ENCODE data around the gene RAE1.

The RAE1 gene

GRCh38 chr20:57394121-57395082, 43.3 kb downstream of the RAE1 start:
- Histone ChIP-seq H3K9ac (ENCODE audit: low read depth in 1 of 2, low read length in 2 of 2) (peak overlapping the region in 1 of 2 donors; percentile 41), H3K36me3 (ENCODE audit: control insufficient read depth in 2 of 2, insufficient read depth in 2 of 2, low read length in 2 of 2) (peaks cover 18 to 38% of the 10 kb centered on the region in 2 donors), H3K9me3 (ENCODE audit: control insufficient read depth in 2 of 2, low read length in 2 of 2) (no peaks in the 10 kb centered on the region), H3K4me1 (ENCODE audit: control insufficient read depth in 2 of 2, insufficient read depth in 2 of 2, low read length in 2 of 2) (peaks cover 61 to 72% of the 10 kb centered on the region in 2 donors), H3K4me3 (ENCODE audit: low read length in 2 of 2) (peak overlapping the region in 1 of 2 donors; percentile 79), H3K27ac (ENCODE audit: low read depth in 2 of 2, low read length in 2 of 2) (peak overlapping the region; percentile 25 to 32), H3K27me3 (ENCODE audit: control insufficient read depth in 2 of 2, insufficient read depth in 2 of 2, low read length in 2 of 2) (no peaks in the 10 kb centered on the region)

- Histone ChIP-seq H3K36me3 (ENCODE audit: control insufficient read depth in 2 of 2, insufficient read depth in 2 of 2, low read length in 2 of 2) (peaks cover 21 to 44% of the 10 kb centered on the region in 2 donors), H3K27me3 (ENCODE audit: control insufficient read depth in 2 of 2, insufficient read depth in 2 of 2, low read length in 2 of 2) (no peaks in the 10 kb centered on the region), H3K27ac (ENCODE audit: low read depth in 2 of 2, low read length in 2 of 2) (peak overlapping the region in 1 of 2 donors; percentile 28), H3K9ac (ENCODE audit: low read depth in 1 of 2, low read length in 2 of 2) (no peak overlapping the region), H3K4me1 (ENCODE audit: control insufficient read depth in 2 of 2, insufficient read depth in 2 of 2, low read length in 2 of 2) (peaks cover 62 to 73% of the 10 kb centered on the region in 2 donors), H3K9me3 (ENCODE audit: control insufficient read depth in 2 of 2, low read length in 2 of 2) (no peaks in the 10 kb centered on the region), H3K4me3 (ENCODE audit: low read length in 2 of 2) (no peak overlapping the region)
Measured at GRCh38 chr20:57395111-57395966, 44.3 kb downstream of the RAE1 start.

- H3K4me3 ChIP-seq (ENCODE audit: low read length in 2 of 2): peak overlapping the region in 1 of 2 donors; percentile 3
- H3K36me3 ChIP-seq (ENCODE audit: control insufficient read depth in 2 of 2, insufficient read depth in 2 of 2, low read length in 2 of 2): peaks cover 31 to 53% of the 10 kb centered on the region in 2 donors
- no peaks in the 10 kb centered on the region for H3K9me3 ChIP-seq (ENCODE audit: control insufficient read depth in 2 of 2, low read length in 2 of 2)
- no peaks in the 10 kb centered on the region for H3K27me3 ChIP-seq (ENCODE audit: control insufficient read depth in 2 of 2, insufficient read depth in 2 of 2, low read length in 2 of 2)
- H3K27ac ChIP-seq (ENCODE audit: low read depth in 2 of 2, low read length in 2 of 2): peak overlapping the region in 1 of 2 donors; percentile 85
- no peak overlapping the region for H3K9ac ChIP-seq (ENCODE audit: low read depth in 1 of 2, low read length in 2 of 2)
- H3K4me1 ChIP-seq (ENCODE audit: control insufficient read depth in 2 of 2, insufficient read depth in 2 of 2, low read length in 2 of 2): peaks cover 57 to 75% of the 10 kb centered on the region in 2 donors
Measured at GRCh38 chr20:57396212-57396983, 45.3 kb downstream of the RAE1 start.

- H3K27ac ChIP-seq (ENCODE audit: low read depth in 2 of 2, low read length in 2 of 2): peak overlapping the region; percentile 54 to 85
Measured at GRCh38 chr20:57396984-57397692, 46.1 kb downstream of the RAE1 start.

GRCh38 chr20:57397693-57398108, 46.6 kb downstream of the RAE1 start:
- peaks cover 41 to 64% of the 10 kb centered on the region in 2 donors for H3K36me3 ChIP-seq (ENCODE audit: control insufficient read depth in 2 of 2, insufficient read depth in 2 of 2, low read length in 2 of 2)
- peak overlapping the region; percentile 54 to 85 for H3K27ac ChIP-seq (ENCODE audit: low read depth in 2 of 2, low read length in 2 of 2)
- H3K9me3 ChIP-seq (ENCODE audit: control insufficient read depth in 2 of 2, low read length in 2 of 2): no peaks in the 10 kb centered on the region
- H3K4me1 ChIP-seq (ENCODE audit: control insufficient read depth in 2 of 2, insufficient read depth in 2 of 2, low read length in 2 of 2): peaks cover 51 to 73% of the 10 kb centered on the region in 2 donors
- no peaks in the 10 kb centered on the region for H3K27me3 ChIP-seq (ENCODE audit: control insufficient read depth in 2 of 2, insufficient read depth in 2 of 2, low read length in 2 of 2)
- H3K4me3 ChIP-seq (ENCODE audit: low read length in 2 of 2): peak overlapping the region in 1 of 2 donors; percentile 51
- H3K9ac ChIP-seq (ENCODE audit: low read depth in 1 of 2, low read length in 2 of 2): peak overlapping the region; percentile 1 to 55

More at GRCh38 chr20:57396984-57397692, 46.1 kb downstream of the RAE1 start:
- peaks cover 36 to 59% of the 10 kb centered on the region in 2 donors for H3K36me3 ChIP-seq (ENCODE audit: control insufficient read depth in 2 of 2, insufficient read depth in 2 of 2, low read length in 2 of 2)
- H3K27me3 ChIP-seq (ENCODE audit: control insufficient read depth in 2 of 2, insufficient read depth in 2 of 2, low read length in 2 of 2): no peaks in the 10 kb centered on the region
- H3K4me3 ChIP-seq (ENCODE audit: low read length in 2 of 2): peak overlapping the region in 1 of 2 donors; percentile 51
- no peak overlapping the region for H3K9ac ChIP-seq (ENCODE audit: low read depth in 1 of 2, low read length in 2 of 2)
- H3K9me3 ChIP-seq (ENCODE audit: control insufficient read depth in 2 of 2, low read length in 2 of 2): no peaks in the 10 kb centered on the region
- peaks cover 55 to 79% of the 10 kb centered on the region in 2 donors for H3K4me1 ChIP-seq (ENCODE audit: control insufficient read depth in 2 of 2, insufficient read depth in 2 of 2, low read length in 2 of 2)

- H3K27me3 ChIP-seq (ENCODE audit: control insufficient read depth in 2 of 2, insufficient read depth in 2 of 2, low read length in 2 of 2): no peaks in the 10 kb centered on the region
- peak overlapping the region in 1 of 2 donors; percentile 51 for H3K4me3 ChIP-seq (ENCODE audit: low read length in 2 of 2)
- H3K9me3 ChIP-seq (ENCODE audit: control insufficient read depth in 2 of 2, low read length in 2 of 2): no peaks in the 10 kb centered on the region
- peak overlapping the region; percentile 54 to 85 for H3K27ac ChIP-seq (ENCODE audit: low read depth in 2 of 2, low read length in 2 of 2)
- H3K36me3 ChIP-seq (ENCODE audit: control insufficient read depth in 2 of 2, insufficient read depth in 2 of 2, low read length in 2 of 2): peaks cover 41 to 68% of the 10 kb centered on the region in 2 donors
- H3K4me1 ChIP-seq (ENCODE audit: control insufficient read depth in 2 of 2, insufficient read depth in 2 of 2, low read length in 2 of 2): peaks cover 45 to 67% of the 10 kb centered on the region in 2 donors
- peak overlapping the region; percentile 55 to 63 for H3K9ac ChIP-seq (ENCODE audit: low read depth in 1 of 2, low read length in 2 of 2)
Measured at GRCh38 chr20:57398231-57398821, 47.3 kb downstream of the RAE1 start.

GRCh38 chr20:57398901-57399535, 48.0 kb downstream of the RAE1 start:
- H3K27ac ChIP-seq (ENCODE audit: low read depth in 2 of 2, low read length in 2 of 2): peak overlapping the region; percentile 54 to 85
- peaks cover 44 to 67% of the 10 kb centered on the region in 2 donors for H3K36me3 ChIP-seq (ENCODE audit: control insufficient read depth in 2 of 2, insufficient read depth in 2 of 2, low read length in 2 of 2)
- H3K27me3 ChIP-seq (ENCODE audit: control insufficient read depth in 2 of 2, insufficient read depth in 2 of 2, low read length in 2 of 2): no peaks in the 10 kb centered on the region
- peaks cover 38 to 60% of the 10 kb centered on the region in 2 donors for H3K4me1 ChIP-seq (ENCODE audit: control insufficient read depth in 2 of 2, insufficient read depth in 2 of 2, low read length in 2 of 2)
- peak overlapping the region; percentile 55 to 63 for H3K9ac ChIP-seq (ENCODE audit: low read depth in 1 of 2, low read length in 2 of 2)
- no peaks in the 10 kb centered on the region for H3K9me3 ChIP-seq (ENCODE audit: control insufficient read depth in 2 of 2, low read length in 2 of 2)
- peak overlapping the region in 1 of 2 donors; percentile 51 for H3K4me3 ChIP-seq (ENCODE audit: low read length in 2 of 2)

- Histone ChIP-seq H3K27ac (ENCODE audit: low read depth in 2 of 2, low read length in 2 of 2) (peak overlapping the region in 1 of 2 donors; percentile 85), H3K4me1 (ENCODE audit: control insufficient read depth in 2 of 2, insufficient read depth in 2 of 2, low read length in 2 of 2) (peaks cover 33 to 54% of the 10 kb centered on the region in 2 donors), H3K27me3 (ENCODE audit: control insufficient read depth in 2 of 2, insufficient read depth in 2 of 2, low read length in 2 of 2) (no peaks in the 10 kb centered on the region), H3K9ac (ENCODE audit: low read depth in 1 of 2, low read length in 2 of 2) (no peak overlapping the region), H3K4me3 (ENCODE audit: low read length in 2 of 2) (peak overlapping the region in 1 of 2 donors; percentile 51), H3K36me3 (ENCODE audit: control insufficient read depth in 2 of 2, insufficient read depth in 2 of 2, low read length in 2 of 2) (peaks cover 46 to 65% of the 10 kb centered on the region in 2 donors), H3K9me3 (ENCODE audit: control insufficient read depth in 2 of 2, low read length in 2 of 2) (no peaks in the 10 kb centered on the region)
Measured at GRCh38 chr20:57399587-57400155, 48.6 kb downstream of the RAE1 start.
